Activated CD8-positive, alpha-beta T cell treated with anti-CD3 and anti-CD28 coated beads, Interleukin-2, amount 10 ng/mL, durations not matched to agents 7 days and 5 days (primary cell): ENCODE data around the gene USF1. TPM values are rescaled to one million over a fixed set of nuclear protein-coding genes. Genes with fewer than 3 reads are reported as not detected.
"Not testable (repeated sequence)": the region's sequence is repeated elsewhere in the genome, so short reads cannot be mapped to it uniquely, and the experiment has no call there.

Source experiments
- ATAC-seq: fragments of 150-1000 bp; cut with Tn5 transposase; one replicate; pipeline ENCODE4 v1.10.0; 2021; ENCODE audit warnings: moderate library complexity
- CTCF ChIA-PET: fragments of 350-600 bp; sonication (Branson Sonifier 250); formaldehyde crosslinking; loops from one replicate; lab custom pipeline; 2021; ENCODE audit warnings: antibody characterized with exemption; lab: Charles Lee
- POLR2A ChIA-PET: fragments of 350-600 bp; sonication (Branson Sonifier 250); formaldehyde crosslinking; loops from one replicate; lab custom pipeline; 2021; ENCODE audit warnings: antibody characterized with exemption; lab: Charles Lee
- DNase-seq: peaks from one replicate; pipeline ENCODE4 v3.0.0-alpha.2; 2020
- H3K27ac Mint-ChIP-seq: one replicate; pipeline ENCODE4 v1.8.0; 2021; ENCODE audit warnings: mild to moderate bottlenecking, mixed read lengths
- H3K27me3 Mint-ChIP-seq: one replicate; pipeline ENCODE4 v1.8.0; 2021; ENCODE audit warnings: low read depth, mixed read lengths
- H3K36me3 Mint-ChIP-seq: one replicate; pipeline ENCODE4 v1.8.0; 2021; ENCODE audit warnings: low read depth, mixed read lengths
- H3K4me1 Mint-ChIP-seq: one replicate; pipeline ENCODE4 v1.8.0; 2021; ENCODE audit warnings: low read depth, mixed read lengths
- H3K4me3 Mint-ChIP-seq: one replicate; pipeline ENCODE4 v1.8.0; 2021; ENCODE audit warnings: mild to moderate bottlenecking, mixed read lengths
- H3K9me3 Mint-ChIP-seq: one replicate; pipeline ENCODE4 v1.8.0; 2022; ENCODE audit warnings: mixed read lengths; ENCODE audit not compliant: insufficient read depth
- total RNA-seq, 2 experiments: library from RNA; stranded (reverse); gene quantifications; one replicate each; pipeline ENCODE4 v1.2.3, GENCODE V29; 2021

USF1 gene
- total RNA-seq, 2 experiments from 2014 or later = 81.6 to 83.2 TPM

DNA sequence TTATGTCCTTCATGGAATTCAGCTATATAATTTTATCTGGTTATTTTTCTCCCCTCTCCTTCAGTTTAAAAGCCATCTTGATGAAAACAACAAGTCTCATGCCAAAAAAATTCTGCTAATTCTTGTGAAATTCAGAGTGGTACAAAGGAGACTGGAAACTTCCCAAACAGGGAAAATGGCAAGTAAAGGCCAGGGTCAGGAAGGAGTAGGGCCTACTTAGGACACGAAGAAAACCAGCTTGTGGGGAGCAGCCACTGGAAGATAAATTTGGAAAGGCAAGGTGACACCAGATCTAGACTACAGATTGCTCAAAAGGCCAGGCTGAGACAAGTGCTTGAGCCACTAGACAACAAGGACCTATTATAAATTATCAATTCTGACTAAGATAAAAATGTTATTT, 13.4 kb downstream of the USF1 start:
- H3K36me3 Mint-ChIP-seq = peaks cover 15% of the 10 kb centered on the region
- H3K4me1 Mint-ChIP-seq = peaks cover 27% of the 10 kb centered on the region
- no peak overlapping the region for H3K4me3 Mint-ChIP-seq
- POLR2A ChIA-PET = interaction anchor here (1.3 kb wide), 1 partner anchor 37 kb away, joined by 4 read pairs; the partner anchor contains the start of gene ARHGAP30
- no peaks in the 10 kb centered on the region for H3K9me3 Mint-ChIP-seq
- no peak overlapping the region for H3K27ac Mint-ChIP-seq
- H3K27me3 Mint-ChIP-seq = no peaks in the 10 kb centered on the region
- CTCF ChIA-PET = interaction anchor here (0.9 to 2.3 kb wide), 3 partner anchors 12 to 351 kb away, joined by 3 to 12 read pairs (median 3); partner anchors contain the start of gene F11R
- DNase-seq = no peak
- ATAC-seq = no peak

DNA sequence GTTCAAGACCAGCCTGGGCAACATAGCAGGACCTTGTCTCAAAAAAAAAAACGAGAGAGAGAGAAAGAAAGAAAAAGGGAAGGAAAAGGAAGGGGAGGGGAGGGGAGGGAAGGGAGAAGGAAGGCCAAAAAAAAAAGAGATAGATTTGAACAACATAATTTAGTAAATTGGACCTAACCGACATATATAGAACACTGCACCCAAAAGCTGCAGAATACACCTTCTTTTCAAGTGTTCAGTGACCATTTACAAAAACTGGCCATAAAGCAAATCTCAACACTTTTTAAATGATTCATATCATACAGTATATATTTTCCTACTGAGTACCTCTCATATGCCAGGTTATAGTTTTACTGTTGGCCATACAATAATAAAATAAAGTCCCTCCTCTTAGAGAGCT, 13.9 kb downstream of the USF1 start:
- ChIA-PET POLR2A (interaction anchor here (0.6 to 1.3 kb wide), 2 partner anchors 37 to 38 kb away, joined by 4 to 5 read pairs; partner anchors contain the start of gene ARHGAP30), CTCF (interaction anchor here (0.6 to 1.0 kb wide), 3 partner anchors 23 to 350 kb away, joined by 3 read pairs; no protein-coding TSS in a partner anchor)
- Mint-ChIP-seq H3K27me3 (no peaks in the 10 kb centered on the region), H3K27ac (no peak overlapping the region), H3K4me1 (peaks cover 22% of the 10 kb centered on the region), H3K9me3 (no peaks in the 10 kb centered on the region), H3K4me3 (no peak overlapping the region), H3K36me3 (peaks cover 14% of the 10 kb centered on the region)
- no peak for ATAC-seq
- DNase-seq = no peak

GRCh38 chr1:161029466-161029865, 16.3 kb downstream of the USF1 start:
- H3K4me3 Mint-ChIP-seq, H3K27ac Mint-ChIP-seq, H3K27me3 Mint-ChIP-seq, ATAC-seq, POLR2A ChIA-PET, DNase-seq, H3K9me3 Mint-ChIP-seq: not testable (repeated sequence)
- Mint-ChIP-seq H3K36me3 (peaks cover 10% of the 10 kb centered on the region), H3K4me1 (peaks cover 14% of the 10 kb centered on the region)
- CTCF ChIA-PET = interaction anchor here (1.0 kb wide), 1 partner anchor 36 kb away, joined by 3 read pairs; no protein-coding TSS in a partner anchor

DNA sequence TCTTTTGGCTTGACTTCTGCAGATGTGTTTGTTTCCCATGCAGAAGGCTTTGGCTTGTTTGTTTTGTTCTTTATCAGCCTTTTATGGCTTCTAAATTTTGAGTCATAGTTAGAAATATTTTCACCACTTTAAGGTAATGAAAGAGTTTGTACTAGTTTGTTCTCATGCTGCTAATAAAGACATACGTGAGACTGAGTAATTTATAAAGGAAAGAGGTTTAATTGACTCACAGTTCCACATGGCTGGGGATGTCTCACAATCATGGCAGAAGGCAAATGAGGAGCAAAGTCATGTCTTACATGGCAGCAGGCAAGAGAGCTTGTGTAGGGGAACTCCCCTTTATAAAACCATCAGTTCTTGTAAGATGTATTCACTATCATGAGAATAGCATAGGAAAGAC, 18.8 kb downstream of the USF1 start:
- not testable (repeated sequence) for DNase-seq, H3K4me1 Mint-ChIP-seq, H3K27ac Mint-ChIP-seq, ATAC-seq, H3K27me3 Mint-ChIP-seq, H3K4me3 Mint-ChIP-seq, H3K36me3 Mint-ChIP-seq, H3K9me3 Mint-ChIP-seq
- ChIA-PET POLR2A (interaction anchor here (0.6 kb wide), 1 partner anchor 85 kb away, joined by 3 read pairs; no protein-coding TSS in a partner anchor), CTCF (interaction anchor here (0.9 to 1.9 kb wide), 3 partner anchors 14 to 37 kb away, joined by 3 to 4 read pairs (median 3); partner anchors contain the start of gene USF1)

- POLR2A ChIA-PET = interaction anchor here (1.3 to 3.2 kb wide), 3 partner anchors 9 to 23 kb away, joined by 6 to 28 read pairs (median 15); partner anchors contain the start of genes TSTD1 and USF1
- H3K4me3 Mint-ChIP-seq, H3K9me3 Mint-ChIP-seq, ATAC-seq, H3K27ac Mint-ChIP-seq, H3K27me3 Mint-ChIP-seq, DNase-seq, H3K36me3 Mint-ChIP-seq: not testable (repeated sequence)
- CTCF ChIA-PET = interaction anchor here (0.8 to 2.5 kb wide), 3 partner anchors 12 to 25 kb away, joined by 4 to 22 read pairs (median 4); no protein-coding TSS in a partner anchor
- peaks cover 42% of the 10 kb centered on the region for H3K4me1 Mint-ChIP-seq
These were observed 23.3 kb downstream of the USF1 start for GRCh38 chr1:161022432-161022831.

GRCh38 chr1:161021970-161022353, 23.8 kb downstream of the USF1 start:
- ATAC-seq (no peak), DNase-seq (no peak)
- Mint-ChIP-seq H3K27ac (no peak overlapping the region), H3K9me3 (no peaks in the 10 kb centered on the region), H3K4me3 (peak overlapping the region; percentile 87), H3K36me3 (peaks cover 1% of the 10 kb centered on the region), H3K4me1 (peaks cover 42% of the 10 kb centered on the region), H3K27me3 (peaks cover 2% of the 10 kb centered on the region)
- ChIA-PET POLR2A (interaction anchor here (0.6 to 3.2 kb wide), 7 partner anchors 9 to 106 kb away, joined by 3 to 28 read pairs (median 6); partner anchors contain the start of genes ARHGAP30, TSTD1 and USF1), CTCF (interaction anchor here (0.8 to 2.5 kb wide), 6 partner anchors 12 to 75 kb away, joined by 4 to 22 read pairs (median 8); partner anchors contain the start of genes TSTD1 and USF1)

- peaks cover 2% of the 10 kb centered on the region for H3K27me3 Mint-ChIP-seq
- ChIA-PET CTCF (interaction anchor here (0.8 to 2.5 kb wide), 10 partner anchors 9 to 76 kb away, joined by 3 to 22 read pairs (median 5); partner anchors contain the start of genes TSTD1 and USF1), POLR2A (interaction anchor here (0.6 to 3.2 kb wide), 15 partner anchors 8 to 309 kb away, joined by 3 to 28 read pairs (median 3); partner anchors contain the start of genes ARHGAP30, CD48, TSTD1 and USF1)
- H3K4me1 Mint-ChIP-seq = peaks cover 43% of the 10 kb centered on the region
- ATAC-seq = peak; percentile 95
- no peaks in the 10 kb centered on the region for H3K36me3 Mint-ChIP-seq
- peak overlapping the region; percentile 79 for H3K27ac Mint-ChIP-seq
- DNase-seq = peak; percentile 90
- peak overlapping the region; percentile 87 for H3K4me3 Mint-ChIP-seq
- no peaks in the 10 kb centered on the region for H3K9me3 Mint-ChIP-seq
These were observed 24.4 kb downstream of the USF1 start for GRCh38 chr1:161021165-161021969.

DNA sequence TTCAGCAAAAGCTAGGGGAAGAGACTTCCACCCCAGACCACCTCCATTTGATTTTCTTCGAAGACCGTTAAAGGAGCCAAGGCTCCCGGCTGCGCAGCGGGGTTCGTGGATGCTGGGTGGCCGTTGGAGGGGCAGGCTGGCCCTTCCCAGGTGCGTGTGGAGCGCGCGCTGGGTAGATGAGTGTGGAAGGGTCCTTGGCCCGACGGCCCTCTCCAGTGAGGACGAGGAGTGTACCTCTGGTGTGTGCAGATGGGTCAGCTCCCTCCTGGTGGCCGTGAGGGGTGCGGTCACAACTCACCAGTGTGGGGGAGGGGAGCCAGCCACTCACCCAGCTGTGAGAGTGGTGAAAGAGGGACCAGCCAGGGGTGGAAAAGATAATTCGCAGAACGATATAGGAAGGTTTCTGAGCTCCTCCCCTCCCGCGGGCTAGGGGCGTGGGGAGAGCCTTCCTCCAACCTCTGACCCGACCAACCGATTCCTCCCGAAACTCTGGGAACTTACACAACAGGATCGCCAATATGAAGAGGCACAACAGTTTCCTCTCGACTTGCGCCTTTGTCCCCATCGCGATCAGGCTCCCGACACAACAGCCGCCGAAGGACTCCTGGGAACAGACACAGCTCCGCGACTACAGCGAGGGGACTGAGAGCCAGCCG, 25.1 kb downstream of the USF1 start, which contains the start of gene F11R:
Gene F11R, minus strand, starts transcription at position 644 of the 656 bp plus-strand sequence. Its CDS starts 79 bp downstream, at position 565.
- Mint-ChIP-seq H3K4me1 (peaks cover 43% of the 10 kb centered on the region), H3K27me3 (peaks cover 2% of the 10 kb centered on the region)
- peak; percentile 48 for ATAC-seq

GRCh38 chr1:161019751-161020495, 25.9 kb downstream of the USF1 start:
- DNase-seq (no peak), ATAC-seq (no peak)

More for the DNA sequence above, 25.1 kb downstream of the USF1 start, which contains the start of gene F11R:
- POLR2A ChIA-PET = interaction anchor here (0.6 to 3.2 kb wide), 14 partner anchors 9 to 309 kb away, joined by 3 to 28 read pairs (median 4); partner anchors contain the start of genes ARHGAP30, CD48, TSTD1 and USF1
- H3K4me3 Mint-ChIP-seq = peak within 1 kb of the TSS; percentile 87
- peak; percentile 45 for DNase-seq
- CTCF ChIA-PET = interaction anchor here (0.7 to 2.5 kb wide), 11 partner anchors 9 to 78 kb away, joined by 3 to 22 read pairs (median 4); partner anchors contain the start of genes ITLN2, KLHDC9, TSTD1 and USF1
- H3K36me3 Mint-ChIP-seq = no peaks in the 10 kb centered on the region
- no peaks in the 10 kb centered on the region for H3K9me3 Mint-ChIP-seq
- H3K27ac Mint-ChIP-seq = peak within 1 kb of the TSS; percentile 79

GRCh38 chr1:161019111-161019660, 26.6 kb downstream of the USF1 start:
- H3K9me3 Mint-ChIP-seq, H3K36me3 Mint-ChIP-seq, DNase-seq, H3K27ac Mint-ChIP-seq, ATAC-seq, H3K27me3 Mint-ChIP-seq, H3K4me3 Mint-ChIP-seq: not testable (repeated sequence)
- H3K4me1 Mint-ChIP-seq = peaks cover 46% of the 10 kb centered on the region
- ChIA-PET CTCF (interaction anchor here (1.1 to 1.8 kb wide), 5 partner anchors 19 to 78 kb away, joined by 3 to 6 read pairs (median 4); partner anchors contain the start of gene ITLN2), POLR2A (interaction anchor here (0.6 to 1.9 kb wide), 2 partner anchors 27 to 139 kb away, joined by 3 to 8 read pairs; partner anchors contain the start of gene USF1)

More at GRCh38 chr1:161019751-161020495, 25.9 kb downstream of the USF1 start:
- POLR2A ChIA-PET = interaction anchor here (0.8 to 3.2 kb wide), 8 partner anchors 8 to 308 kb away, joined by 3 to 28 read pairs (median 4); partner anchors contain the start of genes ARHGAP30, CD48 and USF1
- Mint-ChIP-seq H3K36me3 (no peaks in the 10 kb centered on the region), H3K27me3 (peaks cover 2% of the 10 kb centered on the region), H3K9me3 (no peaks in the 10 kb centered on the region), H3K4me3 (peak overlapping the region; percentile 87), H3K27ac (peak overlapping the region; percentile 78), H3K4me1 (peaks cover 43% of the 10 kb centered on the region)
- CTCF ChIA-PET = interaction anchor here (0.7 to 2.5 kb wide), 8 partner anchors 13 to 78 kb away, joined by 3 to 22 read pairs (median 8); partner anchors contain the start of genes ITLN2, KLHDC9, TSTD1 and USF1
